GM10248 (cell line): ENCODE results near the gene SMIM35.

Experiments
- CTCF ChIA-PET: fragments of 300-600 bp; sonication (Branson Sonifier 250); formaldehyde crosslinking; extraction: SDS; loops from one replicate; lab custom pipeline; 2021; ENCODE audit warnings: antibody characterized with exemption; lab: Yijun Ruan, JAX
- POLR2A ChIA-PET: fragments of 350-650 bp; sonication (Branson Sonifier 250); formaldehyde crosslinking; extraction: SDS; loops from one replicate; lab custom pipeline; 2020; ENCODE audit warnings: antibody characterized with exemption; lab: Yijun Ruan, JAX
- DNase-seq: peaks from one replicate; pipeline ENCODE4 v3.0.0; 2012; ENCODE audit errors: extremely low spot score
- TF ChIP-seq, protein P1 (sequence below): IDR thresholded peaks from 2 replicates; pipeline ENCODE4 v1.5.1; 2012; ENCODE audit warnings: mild to moderate bottlenecking, low read depth; ENCODE audit errors: extremely low read depth, missing control alignments, control extremely low read depth

The SMIM35 gene

DNA sequence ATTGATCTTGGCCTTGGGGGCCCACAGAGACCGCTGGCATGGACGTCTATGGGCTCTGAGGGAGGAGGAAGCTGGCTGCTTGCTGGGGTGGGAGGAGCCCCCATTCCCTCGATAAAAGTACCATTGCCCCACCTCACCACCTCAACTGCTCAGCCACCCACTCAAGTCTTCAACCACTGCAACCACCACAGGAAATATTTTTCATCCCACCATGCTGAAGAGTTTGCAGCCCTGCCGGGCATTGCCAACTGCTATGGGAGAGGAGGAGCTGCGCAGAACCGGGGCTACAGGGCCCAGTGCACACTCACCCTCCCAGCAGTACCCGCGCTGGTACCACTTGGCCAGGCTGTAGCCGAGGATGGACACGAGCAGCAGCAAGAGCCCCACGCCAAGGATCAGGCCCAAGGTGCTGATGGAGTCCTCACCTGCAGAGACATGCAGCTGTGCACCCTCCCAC, 71.3 kb downstream of the SMIM35 start:
- TF ChIP-seq, protein P1, sequence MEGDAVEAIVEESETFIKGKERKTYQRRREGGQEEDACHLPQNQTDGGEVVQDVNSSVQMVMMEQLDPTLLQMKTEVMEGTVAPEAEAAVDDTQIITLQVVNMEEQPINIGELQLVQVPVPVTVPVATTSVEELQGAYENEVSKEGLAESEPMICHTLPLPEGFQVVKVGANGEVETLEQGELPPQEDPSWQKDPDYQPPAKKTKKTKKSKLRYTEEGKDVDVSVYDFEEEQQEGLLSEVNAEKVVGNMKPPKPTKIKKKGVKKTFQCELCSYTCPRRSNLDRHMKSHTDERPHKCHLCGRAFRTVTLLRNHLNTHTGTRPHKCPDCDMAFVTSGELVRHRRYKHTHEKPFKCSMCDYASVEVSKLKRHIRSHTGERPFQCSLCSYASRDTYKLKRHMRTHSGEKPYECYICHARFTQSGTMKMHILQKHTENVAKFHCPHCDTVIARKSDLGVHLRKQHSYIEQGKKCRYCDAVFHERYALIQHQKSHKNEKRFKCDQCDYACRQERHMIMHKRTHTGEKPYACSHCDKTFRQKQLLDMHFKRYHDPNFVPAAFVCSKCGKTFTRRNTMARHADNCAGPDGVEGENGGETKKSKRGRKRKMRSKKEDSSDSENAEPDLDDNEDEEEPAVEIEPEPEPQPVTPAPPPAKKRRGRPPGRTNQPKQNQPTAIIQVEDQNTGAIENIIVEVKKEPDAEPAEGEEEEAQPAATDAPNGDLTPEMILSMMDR: no peak
- no peak for DNase-seq
- ChIA-PET POLR2A (no interaction called here), CTCF (interaction anchor here (0.7 to 2.0 kb wide), 6 partner anchors 9 to 198 kb away, joined by 3 to 10 read pairs (median 4); partner anchors contain the start of gene IL10RA)

DNA sequence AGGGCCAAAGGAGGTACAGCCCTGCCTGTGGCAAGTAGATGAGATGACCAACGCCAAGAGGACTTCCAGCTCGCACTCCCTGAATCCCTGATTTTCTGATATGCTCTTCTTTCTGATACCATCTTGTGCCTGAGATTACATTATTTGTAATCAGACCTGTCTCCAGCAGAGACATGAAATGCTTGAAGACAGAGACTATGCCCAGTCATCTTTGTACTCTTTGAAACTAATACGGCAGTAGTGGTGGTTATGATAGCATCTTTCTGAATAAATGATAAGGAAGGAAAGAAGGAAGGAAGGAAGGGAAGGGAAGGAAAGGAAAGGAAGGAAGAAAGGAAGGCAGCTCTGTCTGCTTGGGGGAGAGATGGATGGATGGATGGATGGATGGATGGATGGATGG, 72.7 kb downstream of the SMIM35 start:
- ChIA-PET POLR2A (no interaction called here), CTCF (interaction anchor here (1.3 to 2.0 kb wide), 3 partner anchors 67 to 197 kb away, joined by 4 to 5 read pairs (median 4); no protein-coding TSS in a partner anchor)
- DNase-seq: no peak

DNA sequence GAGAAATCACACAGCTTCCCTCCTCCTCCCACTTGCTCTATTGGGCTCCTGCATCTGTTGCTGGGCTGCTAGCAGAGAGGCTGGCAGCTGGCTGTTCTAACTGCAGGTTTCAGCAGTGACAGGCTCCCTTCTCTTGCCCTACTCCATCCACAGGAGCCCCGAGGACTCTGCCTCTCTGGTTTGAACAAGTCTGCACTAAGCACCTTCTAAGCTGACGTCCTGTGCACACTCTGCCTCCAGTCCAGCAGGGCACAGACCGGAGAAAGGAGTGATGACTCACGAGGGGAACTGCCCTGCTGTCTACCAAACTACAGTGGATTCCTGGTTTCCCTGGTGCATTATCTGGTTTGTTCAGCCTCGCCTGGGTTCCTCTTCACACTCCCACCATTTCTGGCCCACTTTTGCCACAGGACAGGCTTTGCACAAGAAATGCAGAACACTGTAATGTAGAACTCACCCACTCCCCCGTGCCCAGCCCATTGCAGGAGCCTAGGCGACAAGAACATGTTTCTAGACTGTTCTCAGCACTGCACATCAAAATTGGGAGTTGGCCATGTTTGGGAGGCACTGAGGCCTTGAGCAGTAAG, 74.6 kb downstream of the SMIM35 start:
- CTCF ChIA-PET: interaction anchor here (1.6 kb wide), 3 partner anchors 41 to 205 kb away, joined by 4 to 6 read pairs (median 4); no protein-coding TSS in a partner anchor
- no peak for DNase-seq

More for the DNA sequence above, 72.7 kb downstream of the SMIM35 start:
- TF ChIP-seq, protein P1: no peak

DNA sequence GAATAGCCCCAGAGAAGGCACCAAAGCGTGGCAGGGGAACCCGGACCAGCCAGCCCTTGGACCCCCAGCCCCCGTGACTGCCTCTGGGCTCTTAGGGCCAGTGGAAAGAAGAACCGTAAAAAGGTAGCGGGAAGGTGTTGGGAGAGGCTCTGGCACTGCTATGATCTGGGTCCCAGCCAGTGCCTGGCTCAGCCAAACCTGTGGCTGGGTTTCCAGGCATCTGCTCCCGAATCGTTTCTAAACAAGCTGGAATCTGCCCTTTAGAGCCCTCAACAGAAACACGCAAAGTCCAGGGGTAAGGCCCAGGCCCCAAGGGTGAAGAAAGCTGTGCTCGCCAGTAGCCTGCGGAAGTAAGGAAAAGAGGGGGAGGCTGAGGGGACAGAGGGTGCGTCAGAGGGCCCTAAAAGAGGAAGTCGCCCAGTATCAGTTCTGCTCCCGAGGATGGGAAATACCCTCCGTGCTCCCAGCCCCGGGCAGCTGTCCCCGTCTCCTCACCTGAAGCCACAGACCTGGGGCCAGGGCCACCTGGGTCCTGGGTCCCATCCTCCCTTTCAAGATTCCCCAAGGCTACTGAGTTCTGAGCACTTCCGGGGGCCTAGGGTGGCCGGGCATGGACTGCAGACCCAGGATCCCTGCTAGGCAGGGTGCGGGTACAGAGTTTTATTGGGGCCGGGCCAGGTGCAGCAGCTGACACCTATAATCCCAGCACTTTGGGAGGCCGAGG, 75.9 kb downstream of the SMIM35 start:
- TF ChIP-seq, protein P1: no peak
- peak; percentile 90 for DNase-seq
- ChIA-PET CTCF (interaction anchor here (0.8 to 2.6 kb wide), 6 partner anchors 11 to 203 kb away, joined by 3 to 15 read pairs (median 4); no protein-coding TSS in a partner anchor), POLR2A (interaction anchor here (0.8 to 1.1 kb wide), 2 partner anchors 9 to 24 kb away, joined by 4 to 7 read pairs; partner anchors contain the start of gene IL10RA)

More for the DNA sequence above, 74.6 kb downstream of the SMIM35 start:
- POLR2A ChIA-PET: no interaction called here
- TF ChIP-seq, protein P1: no peak

DNA sequence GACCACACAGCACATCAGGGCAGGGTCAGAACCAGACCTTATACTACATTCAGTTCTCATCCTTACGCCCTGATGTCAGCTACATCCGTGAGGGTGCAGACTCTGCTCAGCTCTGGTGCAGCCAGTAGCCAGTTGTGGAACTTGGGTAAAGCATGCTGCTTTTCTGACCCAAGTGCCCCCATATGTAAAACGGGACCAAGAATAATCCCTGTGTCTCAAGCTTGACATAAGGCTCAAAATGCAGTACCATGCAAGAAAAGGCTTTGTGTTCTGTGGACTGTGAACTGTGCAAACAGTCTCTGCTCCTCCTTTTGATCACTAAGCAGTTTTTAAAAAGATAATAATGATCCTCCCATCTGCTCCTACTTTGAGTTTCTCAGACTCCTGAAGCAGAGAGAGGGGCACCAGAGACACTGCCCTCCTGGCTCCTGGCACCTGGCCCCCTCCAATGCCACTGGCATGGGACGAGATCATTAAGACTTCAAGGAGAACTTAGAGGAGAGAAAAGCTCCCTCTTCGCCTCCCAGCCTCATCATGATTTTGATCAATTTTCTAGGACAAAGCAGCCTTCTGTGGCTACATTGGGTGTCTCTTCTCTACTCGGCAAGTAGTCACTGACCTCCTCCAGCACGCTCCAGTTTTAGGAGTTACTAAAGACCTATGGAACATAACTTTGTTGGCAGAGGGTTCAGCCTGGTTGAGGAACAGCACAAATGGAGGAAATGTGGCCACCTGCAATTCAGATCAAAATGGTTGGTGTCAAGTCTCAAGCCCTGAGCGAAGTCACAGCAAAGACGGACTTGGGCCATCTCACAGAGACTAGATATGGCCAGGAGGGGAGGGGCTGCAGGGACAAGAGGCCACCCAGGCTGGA, 76.7 kb downstream of the SMIM35 start:
- CTCF ChIA-PET: interaction anchor here (0.8 to 2.6 kb wide), 5 partner anchors 10 to 161 kb away, joined by 3 to 15 read pairs (median 3); no protein-coding TSS in a partner anchor
- TF ChIP-seq, protein P1: no peak
- POLR2A ChIA-PET: interaction anchor here (1.1 kb wide), 1 partner anchor 23 kb away, joined by 7 read pairs; the partner anchor contains the start of gene IL10RA

More for the DNA sequence above, 76.7 kb downstream of the SMIM35 start:
- no peak for DNase-seq
